Prostate gland (tissue), 2 donors: ENCODE measurements around the gene PRSS56. TPM values are rescaled to one million over a fixed set of nuclear protein-coding genes. Genes with fewer than 3 reads are reported as not detected.

Experiments used
- DNase-seq: peaks from one replicate; pipeline ENCODE4 v3.0.0-alpha.2; 2019; ENCODE audit warnings: low spot score
- H3K27ac ChIP-seq, 2 donors: fragments of 200-600 bp; sonication (generic); 2 replicates each; pipeline ENCODE4 v1.5.1; 2017 to 2019
- H3K27me3 ChIP-seq: fragments of 200-600 bp; sonication (generic); replicated peaks from 2 replicates; pipeline ENCODE4 v1.5.1; 2019; ENCODE audit not compliant: insufficient read depth
- H3K36me3 ChIP-seq, 2 donors: fragments of 200-600 bp; sonication (generic); 1 replicate in 1 of 2; 2 replicates in 1 of 2; pipeline versions ENCODE4 v1.5.1 to v1.8.1; 2017 to 2019
- H3K4me1 ChIP-seq: fragments of 200-600 bp; sonication (generic); replicated peaks from 2 replicates; pipeline ENCODE4 v1.5.1; 2019
- H3K4me3 ChIP-seq, 2 donors: fragments of 200-600 bp; sonication (generic); 2 replicates each; pipeline ENCODE4 v1.5.1; 2017 to 2019
- H3K9me3 ChIP-seq: fragments of 200-600 bp; sonication (generic); 2 replicates; pipeline ENCODE4 v1.5.1; 2017
- POLR2A ChIP-seq: fragments of 450-650 bp; IDR thresholded peaks from one replicate; pipeline ENCODE4 v1.6.1; 2016; ENCODE audit warnings: antibody characterized with exemption, mild to moderate bottlenecking
- POLR2AphosphoS5 ChIP-seq: sonication (generic); formaldehyde crosslinking; IDR thresholded peaks from one replicate; pipeline ENCODE4 v1.6.1; 2017; ENCODE audit warnings: antibody characterized with exemption
- WGBS: methylation state at CpG from one replicate; pipeline ENCODE4 v1.1.5; 2018; 5-methylcytosine and 5-hydroxymethylcytosine counted together
- intact Hi-C: fragments of 100-400 bp; cut with DNase I; formaldehyde crosslinking; loops from one replicate; pipeline ENCODE4 v1.14.2; 2022
- total RNA-seq, 2 donors: library from RNA; depleted of rRNA; stranded (reverse); fragments of >200 nt; gene quantifications; one replicate each; pipeline ENCODE4 v1.1.0, GENCODE V29; 2016
- TF ChIP-seq, protein P1 (sequence below), 4 experiments: fragments of 200-600 bp in 2 of 4; fragments of 450-650 bp in 2 of 4; sonication (generic) in 2 of 4; IDR thresholded peaks; 1 replicate in 3 of 4; 2 replicates in 1 of 4; pipeline ENCODE4 v1.5.1; 2016 to 2019; ENCODE audit warnings: antibody characterized with exemption in 4 of 4, mild to moderate bottlenecking in 2 of 4, moderate library complexity in 2 of 4

The PRSS56 gene
- total RNA-seq, 2 donors from 2014 or later = not detected

DNA sequence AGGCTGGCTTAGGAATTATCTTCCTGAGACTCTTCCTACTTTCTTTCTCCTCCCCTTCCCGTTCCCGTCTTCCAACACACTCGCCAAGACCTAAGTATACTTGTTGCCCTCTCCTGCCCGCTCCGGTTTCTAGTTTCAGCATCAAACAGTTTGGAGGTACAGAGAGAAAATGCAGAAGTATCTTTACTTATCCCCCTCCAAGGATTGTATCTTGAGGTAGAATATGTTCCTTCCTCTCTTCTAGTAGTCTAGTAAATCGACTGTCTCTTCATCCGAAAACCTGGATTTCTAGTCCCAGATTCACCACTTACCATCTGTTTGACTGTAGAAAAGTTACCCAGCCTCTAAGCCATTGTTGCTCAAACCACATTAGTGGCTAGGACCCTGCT, 31.1 kb downstream of the PRSS56 start:
- H3K4me1 ChIP-seq = peaks cover 3% of the 10 kb centered on the region
- no peak for DNase-seq
- H3K4me3 ChIP-seq = peak overlapping the region; percentile 92 to 97
- no peaks in the 10 kb centered on the region for H3K9me3 ChIP-seq
- H3K27me3 ChIP-seq = no peaks in the 10 kb centered on the region
- H3K36me3 ChIP-seq = no peaks in the 10 kb centered on the region
- peak overlapping the region; percentile 96 to 97 for H3K27ac ChIP-seq
- WGBS = 5% methylated on average over 7 of the region's 7 CpGs
- intact Hi-C loops = loop anchor here (5.0 kb wide), 1 partner anchor 36 kb away; no protein-coding TSS in a partner anchor
- TF ChIP-seq POLR2A (no peak), POLR2AphosphoS5 (no peak)
- TF ChIP-seq, protein P1, sequence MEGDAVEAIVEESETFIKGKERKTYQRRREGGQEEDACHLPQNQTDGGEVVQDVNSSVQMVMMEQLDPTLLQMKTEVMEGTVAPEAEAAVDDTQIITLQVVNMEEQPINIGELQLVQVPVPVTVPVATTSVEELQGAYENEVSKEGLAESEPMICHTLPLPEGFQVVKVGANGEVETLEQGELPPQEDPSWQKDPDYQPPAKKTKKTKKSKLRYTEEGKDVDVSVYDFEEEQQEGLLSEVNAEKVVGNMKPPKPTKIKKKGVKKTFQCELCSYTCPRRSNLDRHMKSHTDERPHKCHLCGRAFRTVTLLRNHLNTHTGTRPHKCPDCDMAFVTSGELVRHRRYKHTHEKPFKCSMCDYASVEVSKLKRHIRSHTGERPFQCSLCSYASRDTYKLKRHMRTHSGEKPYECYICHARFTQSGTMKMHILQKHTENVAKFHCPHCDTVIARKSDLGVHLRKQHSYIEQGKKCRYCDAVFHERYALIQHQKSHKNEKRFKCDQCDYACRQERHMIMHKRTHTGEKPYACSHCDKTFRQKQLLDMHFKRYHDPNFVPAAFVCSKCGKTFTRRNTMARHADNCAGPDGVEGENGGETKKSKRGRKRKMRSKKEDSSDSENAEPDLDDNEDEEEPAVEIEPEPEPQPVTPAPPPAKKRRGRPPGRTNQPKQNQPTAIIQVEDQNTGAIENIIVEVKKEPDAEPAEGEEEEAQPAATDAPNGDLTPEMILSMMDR (IDR thresholded peaks at IDR 0.05) = no peak

DNA sequence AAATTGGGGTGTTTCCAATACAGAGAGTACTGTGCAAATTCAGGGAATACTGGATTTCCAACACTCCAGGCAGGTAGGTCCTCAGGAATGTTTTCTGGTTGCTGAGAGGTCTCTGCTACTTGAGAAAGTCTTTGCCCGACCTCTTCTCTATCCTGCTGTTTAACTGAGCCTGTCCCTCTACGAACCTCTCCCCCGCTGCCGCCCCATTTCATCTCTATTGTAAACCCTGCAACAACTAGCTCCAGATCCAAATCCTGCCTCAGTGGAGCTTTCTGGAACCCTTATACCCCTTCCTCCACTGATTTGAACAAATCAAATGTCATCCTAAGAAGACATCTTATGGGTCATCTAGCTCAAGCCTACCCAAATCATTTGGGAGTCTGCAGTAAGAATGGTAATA, 31.6 kb downstream of the PRSS56 start:
- H3K4me3 ChIP-seq = peak overlapping the region in 1 of 2 donors; percentile 97
- WGBS = 92% methylated on average over 4 of the region's 4 CpGs
- H3K27me3 ChIP-seq = no peaks in the 10 kb centered on the region
- intact Hi-C loops = loop anchor here (5.0 kb wide), 1 partner anchor 36 kb away; no protein-coding TSS in a partner anchor
- no peak overlapping the region for H3K27ac ChIP-seq
- H3K9me3 ChIP-seq = no peaks in the 10 kb centered on the region
- H3K4me1 ChIP-seq = peaks cover 3% of the 10 kb centered on the region
- H3K36me3 ChIP-seq = no peaks in the 10 kb centered on the region
- TF ChIP-seq, protein P1 (IDR thresholded peaks at IDR 0.05) = no peak
- no peak for TF ChIP-seq POLR2A
- TF ChIP-seq POLR2AphosphoS5 = no peak
- no peak for DNase-seq

DNA sequence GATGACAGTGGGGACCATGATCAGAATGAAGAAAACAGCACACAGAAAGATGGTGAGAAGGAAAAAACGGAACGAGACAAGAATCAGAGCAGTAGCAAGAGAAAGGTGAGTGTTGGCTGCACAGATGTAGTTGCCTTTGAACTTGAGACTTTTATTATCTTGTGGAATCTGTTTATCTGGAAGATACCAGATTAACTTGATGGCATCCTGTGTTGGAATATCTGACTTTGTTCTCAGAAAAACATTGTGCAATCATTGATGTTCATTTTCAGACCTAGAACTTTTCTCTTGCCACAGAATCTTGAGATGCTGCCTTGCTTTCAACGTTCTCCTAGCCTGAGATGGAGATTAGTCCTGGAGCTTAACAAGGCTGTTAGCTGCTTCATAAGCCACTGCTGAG, 36.2 kb downstream of the PRSS56 start:
- no peak for DNase-seq
- TF ChIP-seq POLR2AphosphoS5 (no peak), POLR2A (no peak)
- TF ChIP-seq, protein P1 (IDR thresholded peaks at IDR 0.05) = no peak
- Histone ChIP-seq H3K4me1 (peaks cover 3% of the 10 kb centered on the region), H3K9me3 (no peaks in the 10 kb centered on the region), H3K36me3 (no peaks in the 10 kb centered on the region), H3K27ac (no peak overlapping the region), H3K27me3 (no peaks in the 10 kb centered on the region), H3K4me3 (no peak overlapping the region)
- intact Hi-C loops = no loop called here
- WGBS = 84% methylated on average over 3 of the region's 3 CpGs

DNA sequence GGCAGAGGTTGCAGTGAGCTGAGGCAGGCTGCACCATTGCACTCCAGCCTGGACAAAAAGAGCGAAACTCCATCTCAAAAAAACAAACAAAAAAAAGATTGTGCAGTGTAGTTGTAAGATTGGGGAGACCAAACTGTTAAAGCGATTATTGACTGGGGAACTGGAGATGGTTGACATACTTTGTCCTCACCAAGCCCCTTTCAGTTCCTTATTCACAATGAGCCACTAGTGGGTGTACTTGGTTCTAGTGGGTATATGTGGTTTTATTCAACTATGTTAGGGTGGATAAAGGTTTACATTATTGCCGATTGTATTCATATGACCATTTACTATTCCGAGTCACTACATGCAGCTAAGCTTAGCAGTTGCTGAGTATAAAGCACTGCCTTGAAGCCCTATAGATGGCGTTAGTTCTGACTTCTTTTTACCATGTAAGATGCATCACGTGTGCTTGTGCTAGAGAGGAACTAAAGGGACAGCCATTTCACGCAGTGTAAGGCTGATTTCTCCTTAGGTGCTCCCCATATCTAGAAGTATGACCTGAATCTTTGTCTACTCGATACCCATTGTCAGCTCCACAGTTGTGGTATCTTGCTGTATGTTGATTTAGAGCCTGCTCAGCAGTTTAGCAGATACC, 42.4 kb downstream of the PRSS56 start:
- Histone ChIP-seq H3K27ac (no peak overlapping the region), H3K4me1 (no peaks in the 10 kb centered on the region), H3K9me3 (no peaks in the 10 kb centered on the region), H3K4me3 (no peak overlapping the region), H3K36me3 (peaks cover 13 to 18% of the 10 kb centered on the region in 2 donors), H3K27me3 (no peaks in the 10 kb centered on the region)
- TF ChIP-seq POLR2A (no peak), POLR2AphosphoS5 (no peak)
- TF ChIP-seq, protein P1 (IDR thresholded peaks at IDR 0.05) = no peak
- DNase-seq = no peak
- WGBS = 83% methylated on average over 8 of the region's 8 CpGs
- intact Hi-C loops = no loop called here

DNA sequence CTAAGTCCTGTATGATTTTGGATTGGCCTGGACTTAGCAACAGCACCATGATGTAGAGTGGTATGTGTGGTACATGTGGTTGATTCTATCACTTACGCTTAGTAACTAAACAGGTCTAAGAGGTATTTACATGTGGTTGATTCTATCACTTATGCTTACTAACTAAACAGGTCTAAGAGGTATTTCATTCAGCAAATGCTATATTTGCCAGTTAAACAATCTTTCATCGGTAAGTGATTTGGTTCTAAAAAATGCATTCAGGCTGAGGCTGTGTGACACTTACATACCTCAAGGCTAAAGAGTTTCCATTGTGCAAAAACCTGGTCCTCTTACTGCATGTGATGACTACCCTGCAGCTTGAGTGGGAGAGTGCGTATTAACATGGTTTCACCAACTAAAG, 43.4 kb downstream of the PRSS56 start:
- 43% methylated on average over 3 of the region's 3 CpGs for WGBS
- Histone ChIP-seq H3K4me3 (no peak overlapping the region), H3K4me1 (no peaks in the 10 kb centered on the region), H3K36me3 (peaks cover 17 to 18% of the 10 kb centered on the region in 2 donors), H3K27ac (no peak overlapping the region), H3K27me3 (no peaks in the 10 kb centered on the region), H3K9me3 (no peaks in the 10 kb centered on the region)
- intact Hi-C loops = no loop called here
- TF ChIP-seq POLR2A (no peak), POLR2AphosphoS5 (no peak)
- TF ChIP-seq, protein P1 (IDR thresholded peaks at IDR 0.05) = no peak
- no peak for DNase-seq
